GM12878 (cell line): ENCODE measurements around the gene KRT73. TPM values are rescaled to one million over a fixed set of nuclear protein-coding genes. Genes with fewer than 3 reads are reported as not detected.

Experiments
- ATAC-seq: fragments of 200-7000 bp; cut with Tn5 transposase; 3 replicates; pipeline ENCODE4 v1.9.1; 2020; ENCODE audit warnings: mild to moderate bottlenecking, moderate library complexity
- BruUV-seq: library from RNA; stranded (reverse); fragments of 400-500 nt; replicated peaks from 2 replicates; lab custom pipeline; 2021; lab: Mats Ljungman, UMichigan
- CTCF ChIA-PET: fragments of 300-600 bp; sonication (Branson Sonifier 250); formaldehyde crosslinking; extraction: SDS; loops from one replicate; lab custom pipeline; 2021; ENCODE audit warnings: inconsistent platforms; lab: Yijun Ruan, JAX
- POLR2A ChIA-PET: fragments of 350-600 bp; formaldehyde crosslinking; extraction: SDS; loops from one replicate; lab custom pipeline; 2021; ENCODE audit warnings: inconsistent platforms; lab: Charles Lee
- RAD21 ChIA-PET: fragments of 300-600 bp; sonication (Branson Sonifier 250); formaldehyde crosslinking; loops from one replicate; lab custom pipeline; 2023; ENCODE audit warnings: antibody characterized with exemption; ENCODE audit not compliant: unreplicated experiment; lab: Charles Lee
- SMC1A ChIA-PET: fragments of 300-600 bp; sonication (Branson Sonifier 250); formaldehyde crosslinking; loops from one replicate; lab custom pipeline; 2023; ENCODE audit not compliant: unreplicated experiment, uncharacterized antibody; lab: Charles Lee
- DNase-seq: peaks from one replicate; pipeline ENCODE4 v3.0.0-alpha.2; 2011; ENCODE audit warnings: low read depth, low spot score
- FAIRE-seq: peaks from 3 replicates; lab custom pipeline; 2011; peaks lifted over from hg19 to GRCh38; lab: Jason Lieb, UNC
- H2AFZ ChIP-seq: 2 replicates; pipeline ENCODE4 v1.6.0; 2011; ENCODE audit warnings: low read depth, low read length, control low read depth; ENCODE audit not compliant: control insufficient read depth
- H3K27ac ChIP-seq: 2 replicates; pipeline ENCODE4 v1.5.1; 2011; ENCODE audit warnings: control low read depth; ENCODE audit not compliant: control insufficient read depth, insufficient read depth
- H3K27me3 ChIP-seq, 2 experiments: replicated peaks in 1 of 2; 2 replicates each; pipeline versions ENCODE4 v1.6.0 to v1.6.1; 2011; ENCODE audit warnings: low read length in 1 of 2; ENCODE audit not compliant: control insufficient read depth in 2 of 2, insufficient read depth in 2 of 2
- H3K36me3 ChIP-seq, 2 experiments: 2 replicates each; pipeline ENCODE4 v1.5.1; 2011; ENCODE audit warnings: low read length in 1 of 2; ENCODE audit not compliant: control insufficient read depth in 2 of 2, insufficient read depth in 2 of 2
- H3K4me1 ChIP-seq: 2 replicates; pipeline ENCODE4 v1.6.1; 2011; ENCODE audit warnings: mild to moderate bottlenecking, low read length, moderate library complexity, mixed read lengths; ENCODE audit not compliant: control insufficient read depth, insufficient read depth
- H3K4me2 ChIP-seq: 2 replicates; pipeline ENCODE4 v1.6.0; 2011; ENCODE audit warnings: control low read depth; ENCODE audit not compliant: control insufficient read depth, insufficient read depth
- H3K4me3 ChIP-seq: fragments of 200-600 bp; sonication (generic); 2 replicates; pipeline ENCODE4 v1.5.1; 2016
- H3K79me2 ChIP-seq: 2 replicates; pipeline ENCODE4 v1.6.0; 2011; ENCODE audit warnings: low read length; ENCODE audit not compliant: control insufficient read depth, insufficient read depth
- H3K9ac ChIP-seq: 2 replicates; pipeline ENCODE4 v1.8.0; 2011; ENCODE audit warnings: low read length, control low read depth, mixed read lengths; ENCODE audit not compliant: control insufficient read depth, insufficient read depth
- H3K9me3 ChIP-seq: replicated peaks from 3 replicates; pipeline ENCODE4 v1.5.1; 2011; ENCODE audit warnings: mild to moderate bottlenecking, low read length; ENCODE audit not compliant: control insufficient read depth, insufficient read depth
- H4K20me1 ChIP-seq: 2 replicates; pipeline ENCODE4 v1.6.0; 2011; ENCODE audit not compliant: control insufficient read depth, insufficient read depth
- CBX5 ChIP-seq: sonication (generic); IDR thresholded peaks from 2 replicates; pipeline ENCODE4 v1.6.1; 2016; ENCODE audit warnings: low read depth, moderate library complexity, mild to moderate bottlenecking, inconsistent platforms
- HDAC2 ChIP-seq: fragments of 200-600 bp; sonication (generic); IDR thresholded peaks from 2 replicates; pipeline ENCODE4 v1.6.1; 2017
- IRF4 ChIP-seq: IDR thresholded peaks from 2 replicates; pipeline ENCODE4 v1.6.1; 2011; ENCODE audit warnings: low read depth, low read length
- NFIC ChIP-seq: IDR thresholded peaks from 2 replicates; pipeline ENCODE4 v1.6.1; 2012; ENCODE audit warnings: low read depth, mild to moderate bottlenecking, inconsistent platforms, low read length, moderate library complexity
- SRF ChIP-seq, 2 experiments: IDR thresholded peaks; 2 replicates each; pipeline ENCODE4 v1.6.1; 2011; ENCODE audit warnings: low read depth in 2 of 2, low read length in 2 of 2, mild to moderate bottlenecking in 1 of 2, moderate library complexity in 1 of 2
- WGBS: methylation state at CpG from one replicate; pipeline ENCODE4 v1.1.6; 2016; ENCODE audit warnings: low lambda C conversion rate; ENCODE audit not compliant: insufficient replicate concordance, insufficient coverage; ENCODE audit errors: missing lambda C conversion rate; 5-methylcytosine and 5-hydroxymethylcytosine counted together
- in situ Hi-C: fragments of 300-500 bp; cut with MboI; formaldehyde crosslinking; loops from 9 replicates; pipeline ENCODE4 v1.14.3; 2018; ENCODE audit warnings: mixed read lengths
- intact Hi-C: fragments of 100-400 bp; cut with micrococcal nuclease; formaldehyde crosslinking; loops from one replicate; pipeline ENCODE4 v1.14.2; 2022; ENCODE audit not compliant: unreplicated experiment
- polyA plus RNA-seq, 11 experiments: library from polyadenylated mRNA; depleted of rRNA in 4 of 11; unstranded in 6 of 11; stranded (reverse) in 5 of 11; fragments of >200 nt; fragmentation: Nextera tagmentation in 4 of 11; fragmentation: Illumina TruSeq in 1 of 11; extraction: Ambion mirVana in 4 of 11; extraction: Trizol in 1 of 11; gene quantifications; 1 replicate in 1 of 11; 2 replicates in 10 of 11; pipeline versions ENCODE4 v1.2.1 to v1.2.3, GENCODE V29; 2011 to 2016; ENCODE audit warnings: inconsistent platforms in 2 of 11, missing spikeins in 2 of 11, low read depth in 1 of 11
- total RNA-seq, 4 experiments: library from RNA; depleted of rRNA in 3 of 4; stranded (reverse); fragments of >200 nt in 3 of 4; fragmentation: Illumina TruSeq in 1 of 4; extraction: Trizol in 1 of 4; gene quantifications; 2 replicates each; pipeline versions ENCODE4 v1.2.1 to v1.2.3, GENCODE V29; 2013 to 2021
- TF ChIP-seq, protein P1 (sequence below), 3 experiments: IDR thresholded peaks in 2 of 3; conservative IDR thresholded peaks in 1 of 3; 2 replicates each; pipeline ENCODE4 v1.5.1; 2011; ENCODE audit warnings: low read depth in 3 of 3, low read length in 3 of 3, mild to moderate bottlenecking in 3 of 3, control low read depth in 2 of 3, moderate library complexity in 2 of 3, inconsistent platforms in 1 of 3, mixed read lengths in 1 of 3; ENCODE audit not compliant: control insufficient read depth in 2 of 3, insufficient read depth in 1 of 3; ENCODE audit errors: extremely low read depth in 1 of 3

Gene KRT73
- total and polyA plus RNA-seq, 10 of the 15 experiments (the other 5 are each of a cell fraction or from before 2014, with no cell fraction given), result not detected

GRCh38 chr12:52561880-52562449, 56.4 kb downstream of the KRT73 start:
- Histone ChIP-seq H3K4me3 (no peak overlapping the region), H3K27me3 (no peaks in the 10 kb centered on the region; a peak in 2 of 4 replicates), H3K36me3 (no peaks in the 10 kb centered on the region), H4K20me1 (no peaks in the 10 kb centered on the region), H2AFZ (no peak overlapping the region), H3K27ac (no peak overlapping the region), H3K4me1 (no peaks in the 10 kb centered on the region), H3K4me2 (no peak overlapping the region), H3K9ac (no peak overlapping the region), H3K79me2 (no peaks in the 10 kb centered on the region), H3K9me3 (no peaks in the 10 kb centered on the region)
- in situ Hi-C loops, result no loop called here
- ChIA-PET CTCF (no interaction called here), POLR2A (no interaction called here), RAD21 (no interaction called here), SMC1A (no interaction called here)
- 11% methylated on average over 3 of the region's 3 CpGs for WGBS
- BruUV-seq, result no TSS peak
- no peak for FAIRE-seq
- intact Hi-C loops, result no loop called here
- DNase-seq, result no peak
- no peak for ATAC-seq
- TF ChIP-seq SRF (IDR thresholded peaks at IDR 0.05; ENCODE audit: low read depth in 2 of 2, low read length in 2 of 2) (no peak), CBX5 (no peak), NFIC (no peak), IRF4 (no peak), HDAC2 (no peak)
- TF ChIP-seq, protein P1, sequence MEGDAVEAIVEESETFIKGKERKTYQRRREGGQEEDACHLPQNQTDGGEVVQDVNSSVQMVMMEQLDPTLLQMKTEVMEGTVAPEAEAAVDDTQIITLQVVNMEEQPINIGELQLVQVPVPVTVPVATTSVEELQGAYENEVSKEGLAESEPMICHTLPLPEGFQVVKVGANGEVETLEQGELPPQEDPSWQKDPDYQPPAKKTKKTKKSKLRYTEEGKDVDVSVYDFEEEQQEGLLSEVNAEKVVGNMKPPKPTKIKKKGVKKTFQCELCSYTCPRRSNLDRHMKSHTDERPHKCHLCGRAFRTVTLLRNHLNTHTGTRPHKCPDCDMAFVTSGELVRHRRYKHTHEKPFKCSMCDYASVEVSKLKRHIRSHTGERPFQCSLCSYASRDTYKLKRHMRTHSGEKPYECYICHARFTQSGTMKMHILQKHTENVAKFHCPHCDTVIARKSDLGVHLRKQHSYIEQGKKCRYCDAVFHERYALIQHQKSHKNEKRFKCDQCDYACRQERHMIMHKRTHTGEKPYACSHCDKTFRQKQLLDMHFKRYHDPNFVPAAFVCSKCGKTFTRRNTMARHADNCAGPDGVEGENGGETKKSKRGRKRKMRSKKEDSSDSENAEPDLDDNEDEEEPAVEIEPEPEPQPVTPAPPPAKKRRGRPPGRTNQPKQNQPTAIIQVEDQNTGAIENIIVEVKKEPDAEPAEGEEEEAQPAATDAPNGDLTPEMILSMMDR (IDR thresholded peaks at IDR 0.05 in 2 of 3, conservative IDR thresholded peaks at IDR 0.05 in 1 of 3; ENCODE audit: control insufficient read depth in 2 of 3, extremely low read depth in 1 of 3, insufficient read depth in 1 of 3, low read depth in 3 of 3, low read length in 3 of 3), result 0 out of 6 replicates have a peak, but pooled peaks of 1 of the 3 experiments have one; percentile 10
